ENCODE data around the gene DNASE1L2.
"Not testable (repeated sequence)": the region's sequence is repeated elsewhere in the genome, so short reads cannot be mapped to it uniquely, and the experiment has no call there.

DNASE1L2 gene

DNA sequence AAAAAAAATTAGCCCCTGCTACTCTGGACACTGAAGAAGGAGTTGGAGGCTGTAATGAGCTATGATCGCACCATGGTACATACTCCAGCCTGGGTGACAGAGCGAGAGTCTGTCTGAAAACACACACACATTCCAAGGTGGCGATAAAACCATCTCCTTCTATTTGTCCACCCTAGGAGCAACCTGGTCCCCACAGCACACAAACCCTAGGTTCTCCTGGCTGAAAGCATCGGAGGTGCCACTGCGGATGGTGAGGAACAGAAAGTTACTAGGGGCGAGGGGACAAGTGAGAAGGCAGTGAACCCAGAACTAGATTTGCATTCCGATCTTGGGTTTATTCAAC, 16.5 kb downstream of the DNASE1L2 start:
- peak overlapping the region; percentile 59 for H3K27ac Mint-ChIP-seq
- no peaks in the 10 kb centered on the region for H3K27me3 Mint-ChIP-seq
- H3K9me3 Mint-ChIP-seq: no peaks in the 10 kb centered on the region
- H3K4me3 Mint-ChIP-seq: no peak overlapping the region
- no peak for DNase-seq
- H3K36me3 Mint-ChIP-seq (ENCODE audit: low read depth): peaks cover 80% of the 10 kb centered on the region
- peaks cover 20% of the 10 kb centered on the region for H3K4me1 Mint-ChIP-seq (ENCODE audit: low read depth)

DNA sequence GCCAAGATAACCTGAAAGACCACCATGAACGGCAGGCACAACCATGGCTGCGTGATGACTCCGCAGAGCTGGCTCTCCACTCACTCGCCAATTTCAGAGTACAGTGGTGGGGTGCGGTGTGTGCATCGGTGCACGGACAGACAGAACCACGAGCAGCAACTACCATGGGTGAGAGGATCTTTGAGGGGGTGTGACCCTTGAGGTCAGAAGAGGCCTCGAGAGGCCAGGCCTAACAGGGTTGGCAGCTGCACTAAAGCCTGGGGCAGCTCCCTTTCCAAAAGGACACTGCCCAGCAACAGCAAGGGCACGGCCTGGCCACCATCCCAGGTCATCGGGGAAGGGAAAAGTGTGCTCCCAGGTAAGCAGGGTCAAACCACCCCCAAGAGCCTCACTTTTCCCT, 17.0 kb downstream of the DNASE1L2 start:
- DNase-seq: no peak
- Mint-ChIP-seq H3K27ac (peak overlapping the region; percentile 59), H3K36me3 (ENCODE audit: low read depth) (peaks cover 83% of the 10 kb centered on the region), H3K4me1 (ENCODE audit: low read depth) (peaks cover 20% of the 10 kb centered on the region), H3K27me3 (no peaks in the 10 kb centered on the region), H3K4me3 (no peak overlapping the region), H3K9me3 (no peaks in the 10 kb centered on the region)

DNA sequence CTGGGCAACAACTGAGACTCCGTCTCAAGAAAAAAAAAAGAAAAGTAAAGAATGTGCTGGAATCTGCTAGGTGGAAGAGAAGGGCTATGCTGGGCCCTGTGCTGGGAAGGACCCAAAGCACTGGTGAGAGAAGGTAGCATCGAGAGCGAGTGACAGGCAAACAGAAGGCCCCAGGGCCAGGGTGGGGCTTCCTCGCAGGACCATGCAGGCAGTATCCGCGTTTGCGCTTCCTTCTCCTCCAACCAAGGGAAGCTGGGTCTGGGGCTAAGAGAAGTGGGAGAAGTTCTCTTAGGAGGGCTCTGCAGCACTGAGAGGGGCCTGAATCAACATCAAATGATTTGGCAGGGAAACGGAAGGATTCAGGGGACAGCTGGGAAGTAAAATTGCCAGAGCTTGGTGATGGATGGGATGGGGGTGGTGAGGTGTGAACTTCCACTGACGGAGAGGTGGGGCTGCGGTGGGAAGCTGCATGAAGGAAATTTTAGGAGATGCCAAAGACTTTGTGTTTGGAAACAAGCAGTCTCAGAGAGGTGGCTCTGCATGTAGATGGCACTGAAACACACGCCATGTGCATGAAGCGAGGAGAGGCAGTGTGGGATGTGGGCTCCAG, 20.4 kb downstream of the DNASE1L2 start:
- Mint-ChIP-seq H3K27me3 (no peaks in the 10 kb centered on the region), H3K27ac (peak overlapping the region; percentile 82), H3K4me3 (no peak overlapping the region), H3K4me1 (ENCODE audit: low read depth) (peaks cover 15% of the 10 kb centered on the region), H3K9me3 (no peaks in the 10 kb centered on the region), H3K36me3 (ENCODE audit: low read depth) (peaks cover 97% of the 10 kb centered on the region)
- DNase-seq: no peak

DNA sequence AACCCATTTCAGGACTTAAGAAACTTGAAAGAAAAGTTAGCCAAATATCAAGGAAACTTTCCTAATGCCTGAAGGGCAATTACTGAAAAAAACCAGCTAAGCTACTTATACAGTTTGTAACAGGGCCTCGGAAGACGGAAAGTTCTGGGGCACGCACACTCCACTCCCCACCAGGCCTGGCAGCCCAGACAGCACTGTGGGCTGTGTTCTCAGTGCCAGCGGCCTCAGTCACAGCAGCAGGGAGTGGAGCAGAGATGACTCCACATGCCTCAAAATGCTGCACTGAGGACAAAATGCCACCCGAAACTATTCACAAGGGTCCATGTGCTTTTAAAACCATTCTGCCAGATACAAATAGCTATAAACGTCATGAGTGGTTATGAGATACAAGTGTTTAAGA, 21.5 kb downstream of the DNASE1L2 start:
- Mint-ChIP-seq H3K36me3 (ENCODE audit: low read depth) (peaks cover 98% of the 10 kb centered on the region), H3K27ac (peak overlapping the region; percentile 65), H3K4me3 (no peak overlapping the region), H3K9me3 (no peaks in the 10 kb centered on the region), H3K4me1 (ENCODE audit: low read depth) (peaks cover 9% of the 10 kb centered on the region), H3K27me3 (no peaks in the 10 kb centered on the region)
- DNase-seq: no peak

DNA sequence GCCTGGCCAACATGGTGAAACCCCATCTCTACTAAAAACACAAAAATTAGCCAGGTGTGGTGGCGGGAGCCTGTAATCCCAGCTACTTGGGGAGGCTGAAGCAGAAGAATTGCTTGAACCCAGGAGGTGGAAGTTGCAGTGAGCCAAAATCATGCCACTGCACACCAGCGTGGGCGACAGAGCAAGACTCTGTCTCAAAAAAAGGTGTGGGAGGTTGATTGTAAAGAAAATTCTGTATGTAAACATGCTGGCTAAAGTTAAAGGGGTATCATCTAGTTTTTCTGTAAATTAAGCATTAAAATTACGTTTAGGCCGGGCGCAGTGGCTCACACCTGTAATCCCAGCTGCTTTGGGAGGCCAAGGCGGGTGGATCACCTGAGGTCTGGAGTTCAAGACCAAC, 22.3 kb downstream of the DNASE1L2 start:
- not testable (repeated sequence) for H3K27me3 Mint-ChIP-seq; H3K4me1 Mint-ChIP-seq (ENCODE audit: low read depth); H3K4me3 Mint-ChIP-seq; DNase-seq; H3K9me3 Mint-ChIP-seq
- Mint-ChIP-seq H3K36me3 (ENCODE audit: low read depth) (peaks cover 98% of the 10 kb centered on the region), H3K27ac (peak overlapping the region; percentile 64)

GRCh38 chr16:2260250-2260649, 24.0 kb downstream of the DNASE1L2 start:
- Mint-ChIP-seq H3K27ac (no peak overlapping the region), H3K4me3 (no peak overlapping the region), H3K36me3 (ENCODE audit: low read depth) (peaks cover 100% of the 10 kb centered on the region), H3K4me1 (ENCODE audit: low read depth) (peaks cover 16% of the 10 kb centered on the region), H3K27me3 (no peaks in the 10 kb centered on the region), H3K9me3 (no peaks in the 10 kb centered on the region)
- DNase-seq: no peak

DNA sequence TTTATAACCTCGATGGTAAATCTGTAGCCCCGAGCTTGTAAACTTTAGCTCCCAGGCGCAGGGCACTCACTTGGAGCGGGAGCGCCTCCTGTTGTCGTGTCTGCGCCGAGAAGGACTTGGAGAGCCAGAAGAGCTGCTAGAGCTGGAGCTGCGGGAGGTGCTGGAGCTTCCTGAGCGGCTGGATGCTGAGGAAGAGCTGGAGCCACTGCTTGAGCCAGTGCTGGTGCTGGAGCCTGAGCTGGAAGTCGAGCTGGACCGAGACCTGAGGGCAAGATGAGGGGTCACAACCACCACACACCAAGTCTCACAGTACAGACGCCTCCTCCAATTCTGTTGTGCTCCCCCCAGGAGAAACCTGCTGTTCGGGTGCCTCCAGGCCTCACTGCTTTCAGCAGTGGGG, 26.8 kb downstream of the DNASE1L2 start:
- Mint-ChIP-seq H3K27ac (peak overlapping the region; percentile 83), H3K36me3 (ENCODE audit: low read depth) (peaks cover 99% of the 10 kb centered on the region), H3K4me1 (ENCODE audit: low read depth) (peaks cover 32% of the 10 kb centered on the region)
- not testable (repeated sequence) for H3K4me3 Mint-ChIP-seq, H3K9me3 Mint-ChIP-seq, H3K27me3 Mint-ChIP-seq, DNase-seq

GRCh38 chr16:2266887-2267286, 30.6 kb downstream of the DNASE1L2 start:
- peak; percentile 57 for DNase-seq
- Mint-ChIP-seq H3K36me3 (ENCODE audit: low read depth) (peaks cover 65% of the 10 kb centered on the region), H3K4me1 (ENCODE audit: low read depth) (peaks cover 40% of the 10 kb centered on the region), H3K27ac (peak overlapping the region; percentile 99), H3K4me3 (peak overlapping the region; percentile 91)
- not testable (repeated sequence) for H3K27me3 Mint-ChIP-seq, H3K9me3 Mint-ChIP-seq

DNA sequence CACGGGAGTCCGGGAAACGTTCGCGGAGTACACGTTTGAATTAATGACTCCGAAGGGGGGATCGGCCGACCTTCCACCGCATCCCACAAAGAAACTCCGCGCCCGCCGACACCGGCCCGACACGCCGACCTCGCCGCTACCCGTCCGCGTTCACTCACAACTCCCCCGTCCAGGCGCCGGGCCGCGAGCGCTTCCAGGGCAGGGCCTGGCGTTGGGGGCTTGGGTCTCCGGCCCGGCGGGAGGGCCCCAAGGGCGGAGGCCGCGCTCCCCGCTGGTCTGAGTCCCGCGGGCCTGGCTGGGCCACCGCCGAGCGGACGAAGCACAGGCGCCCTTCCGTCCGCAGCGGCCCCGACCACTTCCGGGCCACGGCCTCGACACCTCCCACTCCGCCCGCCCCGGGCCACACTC, 31.3 kb downstream of the DNASE1L2 start:
- DNase-seq, H3K27me3 Mint-ChIP-seq, H3K9me3 Mint-ChIP-seq: not testable (repeated sequence)
- Mint-ChIP-seq H3K36me3 (ENCODE audit: low read depth) (peaks cover 59% of the 10 kb centered on the region), H3K4me1 (ENCODE audit: low read depth) (peaks cover 40% of the 10 kb centered on the region), H3K27ac (peak overlapping the region; percentile 99), H3K4me3 (peak overlapping the region; percentile 91)

DNA sequence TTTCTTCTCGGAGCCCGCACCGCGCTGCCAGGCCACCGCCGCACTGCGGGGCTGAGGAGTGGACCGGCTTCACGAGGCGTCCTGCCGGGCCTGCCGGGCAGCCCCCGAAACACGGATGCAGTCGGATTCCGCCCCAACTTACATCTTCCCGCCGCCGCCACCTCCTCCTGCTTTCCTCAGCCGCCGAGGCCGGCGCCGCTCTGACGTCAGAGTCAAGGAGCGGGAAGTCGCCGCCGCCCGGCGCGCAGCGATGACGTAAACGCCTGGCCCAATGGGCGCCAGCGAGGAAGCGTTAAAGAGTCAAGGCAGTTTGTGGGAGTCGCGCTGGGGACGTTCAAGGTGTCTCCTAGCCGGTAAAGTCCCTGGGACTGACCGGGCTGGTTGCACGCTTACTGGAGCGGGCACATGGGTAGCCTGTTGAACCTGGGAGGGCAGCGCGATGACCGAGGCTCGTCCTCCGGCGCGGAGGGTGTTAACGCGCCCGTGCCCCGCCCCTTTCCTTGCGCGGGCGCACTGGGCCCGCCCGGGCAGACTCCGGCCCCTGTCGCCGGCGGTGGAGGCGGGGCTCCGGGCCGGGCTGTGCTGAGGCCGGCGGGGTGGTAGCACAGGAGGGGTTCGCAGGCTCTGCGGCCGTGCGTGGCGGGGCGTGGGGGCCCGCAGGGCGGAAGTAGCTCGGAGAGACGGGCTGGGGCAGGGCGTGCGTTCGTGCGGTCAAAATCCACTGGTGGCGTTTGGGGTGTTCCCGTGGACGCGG, 31.8 kb downstream of the DNASE1L2 start, which contains the start of gene RNPS1:
Gene RNPS1 (minus strand): TSS at position 214 of the 754 bp plus-strand sequence. CDS start 3,483 bp downstream, outside the sequence.
- H3K4me3 Mint-ChIP-seq: peak within 1 kb of the TSS; percentile 91
- H3K27ac Mint-ChIP-seq: peak within 1 kb of the TSS; percentile 99
- DNase-seq: peak; percentile 99
- H3K4me1 Mint-ChIP-seq (ENCODE audit: low read depth): peaks cover 37% of the 10 kb centered on the region
- H3K36me3 Mint-ChIP-seq (ENCODE audit: low read depth): peaks cover 56% of the 10 kb centered on the region
- no peaks in the 10 kb centered on the region for H3K27me3 Mint-ChIP-seq
- no peaks in the 10 kb centered on the region for H3K9me3 Mint-ChIP-seq

DNA sequence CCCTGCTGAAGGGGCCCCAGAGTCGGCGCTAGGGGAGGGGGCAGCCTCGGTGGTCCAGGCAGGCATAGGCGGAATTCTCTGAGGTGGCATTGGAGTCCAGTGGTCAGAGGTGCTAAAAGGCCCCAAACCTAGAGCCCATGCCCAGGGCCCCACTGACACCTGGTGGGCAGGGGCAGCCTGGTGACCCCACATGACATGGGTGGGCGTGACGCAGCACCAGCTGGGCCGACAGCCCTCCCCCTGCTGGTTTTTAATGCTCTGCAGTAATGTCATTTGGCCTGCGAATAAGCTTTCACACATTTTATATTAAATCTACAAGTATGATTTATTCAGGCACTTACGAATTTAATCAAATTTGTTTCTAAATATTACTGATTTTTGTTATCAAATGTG, 33.8 kb downstream of the DNASE1L2 start:
- Mint-ChIP-seq H3K4me3 (peak overlapping the region; percentile 91), H3K27me3 (no peaks in the 10 kb centered on the region), H3K4me1 (ENCODE audit: low read depth) (peaks cover 29% of the 10 kb centered on the region), H3K36me3 (ENCODE audit: low read depth) (peaks cover 38% of the 10 kb centered on the region), H3K27ac (no peak overlapping the region), H3K9me3 (no peaks in the 10 kb centered on the region)
- no peak for DNase-seq

DNA sequence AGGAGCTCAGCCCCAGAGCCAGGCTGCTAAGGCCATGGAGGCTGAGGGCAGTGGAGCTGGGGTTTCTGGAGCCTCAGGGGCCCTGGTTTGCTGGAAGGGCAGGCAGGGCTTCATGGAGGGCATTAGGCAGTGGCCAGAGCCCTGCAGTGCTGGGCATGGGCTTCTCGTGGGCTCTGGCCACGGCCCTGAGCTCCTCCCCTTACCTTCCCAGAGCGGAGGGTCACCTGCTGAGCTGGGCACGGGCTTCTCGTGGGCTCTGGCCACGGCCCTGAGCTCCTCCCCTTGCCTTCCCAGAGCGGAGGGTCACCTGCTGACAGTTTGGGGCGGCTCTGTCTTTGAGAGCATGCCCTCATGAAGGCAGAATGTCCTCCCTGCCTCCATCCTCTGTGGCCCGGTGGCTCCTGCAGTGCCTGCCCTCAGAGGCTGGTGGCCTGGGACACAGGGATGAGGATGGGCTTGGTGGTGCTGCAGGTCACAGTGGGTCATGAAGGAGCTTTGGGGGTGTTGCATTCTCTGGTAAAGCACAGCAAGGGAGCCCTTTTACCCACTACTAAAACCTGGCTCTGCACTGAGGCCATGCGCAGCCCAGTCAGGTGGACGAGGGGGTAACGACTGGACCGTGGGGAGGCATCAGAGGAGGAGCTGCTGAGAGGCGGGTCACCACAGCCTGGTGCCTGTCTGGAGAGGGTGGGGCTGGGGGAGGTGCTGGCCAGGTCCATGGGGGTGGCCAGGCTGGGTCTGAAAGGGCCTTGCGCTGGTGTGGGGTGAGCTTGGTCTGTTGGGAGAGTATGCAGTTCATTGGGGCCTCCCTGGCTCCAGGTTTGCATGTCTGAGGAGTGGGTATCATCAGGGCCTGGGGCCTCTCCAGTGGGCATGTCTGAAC, 34.6 kb downstream of the DNASE1L2 start:
- Mint-ChIP-seq H3K4me1 (ENCODE audit: low read depth) (peaks cover 22% of the 10 kb centered on the region), H3K27me3 (no peaks in the 10 kb centered on the region), H3K36me3 (ENCODE audit: low read depth) (peaks cover 30% of the 10 kb centered on the region), H3K27ac (peak overlapping the region; percentile 22), H3K9me3 (no peaks in the 10 kb centered on the region), H3K4me3 (no peak overlapping the region)
- no peak for DNase-seq

- H3K4me3 Mint-ChIP-seq: no peak overlapping the region
These were observed 35.7 kb downstream of the DNASE1L2 start for GRCh38 chr16:2271848-2272461.

DNA sequence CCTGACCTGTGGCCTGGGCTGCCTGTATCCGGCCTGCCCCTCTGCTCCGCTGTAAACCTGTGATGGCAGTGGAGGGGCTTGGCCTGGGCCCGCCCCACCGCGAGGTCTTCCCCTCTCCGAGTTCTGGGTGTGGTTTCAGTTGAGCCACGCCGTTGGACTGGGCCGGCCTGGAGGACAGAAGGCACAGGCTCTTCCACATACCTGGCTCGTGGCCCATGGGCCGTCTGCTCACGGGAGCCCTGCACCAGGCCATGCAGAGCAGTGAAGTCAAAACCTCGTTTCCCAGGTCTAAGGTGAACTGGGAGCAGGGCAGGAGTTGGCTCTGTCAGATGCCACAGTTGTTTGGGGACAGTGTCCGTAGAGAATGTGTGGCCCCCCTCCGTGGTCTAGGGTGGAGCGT, 37.2 kb downstream of the DNASE1L2 start:
- no peak overlapping the region for H3K4me3 Mint-ChIP-seq
- H3K36me3 Mint-ChIP-seq (ENCODE audit: low read depth): peaks cover 6% of the 10 kb centered on the region
- H3K27me3 Mint-ChIP-seq: no peaks in the 10 kb centered on the region
- no peaks in the 10 kb centered on the region for H3K9me3 Mint-ChIP-seq
- H3K4me1 Mint-ChIP-seq (ENCODE audit: low read depth): peaks cover 11% of the 10 kb centered on the region
- H3K27ac Mint-ChIP-seq: no peak overlapping the region
- no peak for DNase-seq

More at GRCh38 chr16:2271848-2272461, 35.7 kb downstream of the DNASE1L2 start:
- Mint-ChIP-seq H3K4me1 (ENCODE audit: low read depth) (peaks cover 12% of the 10 kb centered on the region), H3K27ac (no peak overlapping the region), H3K36me3 (ENCODE audit: low read depth) (peaks cover 19% of the 10 kb centered on the region), H3K9me3 (no peaks in the 10 kb centered on the region), H3K27me3 (no peaks in the 10 kb centered on the region)
- no peak for DNase-seq

All from activated T-cell treated with anti-CD3 and anti-CD28 coated beads, Interleukin-2, amount 50 U/mL, for 24 hours (primary cell).